Activated CD4-positive, CD25-positive, alpha-beta regulatory T cell treated with anti-CD3 and anti-CD28 coated beads, Interleukin-2, amount 50 U/mL, for 24 hours (primary cell): ENCODE data around the gene EDN3.
"Not testable (repeated sequence)": the region's sequence is repeated elsewhere in the genome, so short reads cannot be mapped to it uniquely, and the experiment has no call there.

ENCODE experiments used
- ATAC-seq, 2 donors: fragments of 150-1000 bp; cut with Tn5 transposase; one replicate each; pipeline ENCODE4 v1.10.0; 2021; ENCODE audit warnings: mild to moderate bottlenecking in 1 of 2, moderate library complexity in 1 of 2

Gene EDN3

DNA sequence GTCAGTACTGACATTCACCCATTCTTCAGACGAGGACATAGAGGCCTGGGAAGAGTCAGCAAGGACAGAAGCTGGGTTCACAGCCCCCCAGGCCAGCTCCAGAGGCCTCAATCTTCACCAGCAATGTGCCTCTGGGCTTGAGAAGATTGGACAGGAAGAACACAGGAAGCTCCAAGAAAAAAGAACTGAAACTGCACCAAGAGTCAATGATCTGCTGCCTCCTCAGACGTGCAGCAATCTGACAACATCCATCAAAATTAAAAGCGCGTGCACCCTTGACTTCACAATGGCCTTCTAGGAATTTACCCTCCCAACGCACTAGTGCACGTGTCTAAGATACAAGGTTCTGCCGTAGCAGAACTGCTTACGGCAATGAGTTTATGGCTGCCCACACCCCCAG is 38.0 kb downstream of the EDN3 start:
- ATAC-seq, result not testable (repeated sequence)

DNA sequence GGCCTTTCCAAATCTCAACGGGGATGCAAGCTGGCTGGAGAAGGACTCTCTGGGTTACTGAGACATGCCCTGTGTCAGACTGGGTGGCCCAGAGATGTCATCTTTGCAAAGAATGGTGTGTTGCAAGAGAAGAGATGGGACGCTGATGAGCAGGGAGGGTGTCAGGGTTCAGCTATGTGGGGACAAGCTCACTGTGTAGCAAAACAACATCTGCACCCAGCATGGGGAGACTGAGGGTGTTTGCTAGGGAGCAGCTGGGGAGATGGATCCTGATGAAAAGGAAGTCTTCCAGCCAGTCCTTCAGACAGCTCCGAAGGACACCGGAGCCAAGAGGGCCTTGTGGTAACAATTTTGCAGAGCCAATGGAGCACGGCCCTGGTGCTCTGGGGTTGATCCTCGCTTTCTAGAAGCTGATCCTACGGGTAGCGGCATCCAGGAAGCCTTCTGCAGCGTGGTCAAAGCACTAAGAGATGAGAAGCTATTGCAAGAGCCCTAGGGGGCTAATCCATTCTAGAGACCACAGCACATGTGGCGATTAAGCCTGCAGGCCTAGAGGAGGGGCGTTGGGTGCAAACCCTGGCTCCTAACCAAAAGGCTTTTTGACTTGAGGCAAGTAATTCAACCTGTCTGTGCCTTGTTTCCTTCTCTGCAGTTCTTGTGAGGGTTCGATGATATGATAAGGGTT is 39.9 kb downstream of the EDN3 start:
- ATAC-seq, result no peak

GRCh38 chr20:59341285-59342022 is 41.0 kb downstream of the EDN3 start:
- not testable (repeated sequence) for ATAC-seq

GRCh38 chr20:59342023-59342957 is 41.9 kb downstream of the EDN3 start:
- ATAC-seq, result no peak

- no peak for ATAC-seq
Observed at GRCh38 chr20:59346061-59346460, 45.6 kb downstream of the EDN3 start.

DNA sequence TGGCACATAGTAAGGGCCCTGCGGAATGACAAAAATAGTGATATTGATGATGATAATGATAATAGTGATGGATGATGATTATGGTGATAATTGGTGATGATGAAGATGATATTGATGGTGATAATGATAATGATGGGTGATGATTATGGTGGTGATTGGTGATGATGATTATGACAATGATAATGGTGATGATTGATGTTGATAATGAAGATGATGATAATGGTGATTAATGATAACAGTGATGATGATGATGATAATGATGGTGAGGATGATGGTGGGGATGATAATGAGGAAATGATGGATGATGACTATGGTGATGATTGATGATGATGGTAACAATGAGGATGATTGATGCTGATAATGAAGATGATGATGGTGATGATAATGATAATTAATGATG is 48.9 kb downstream of the EDN3 start:
- no peak for ATAC-seq

GRCh38 chr20:59350330-59351156 is 50.1 kb downstream of the EDN3 start:
- no peak for ATAC-seq

- no peak for ATAC-seq
Observed at GRCh38 chr20:59351157-59352040, 51.0 kb downstream of the EDN3 start.

- no peak for ATAC-seq
Observed at GRCh38 chr20:59352541-59352940, 52.1 kb downstream of the EDN3 start.

- ATAC-seq, result no peak
Observed at GRCh38 chr20:59352990-59353389, 52.6 kb downstream of the EDN3 start.

- no peak for ATAC-seq
Observed at GRCh38 chr20:59354460-59354859, 54.0 kb downstream of the EDN3 start.

GRCh38 chr20:59355242-59355641 is 54.8 kb downstream of the EDN3 start:
- no peak for ATAC-seq

GRCh38 chr20:59356662-59357165 is 56.3 kb downstream of the EDN3 start:
- ATAC-seq, result no peak

DNA sequence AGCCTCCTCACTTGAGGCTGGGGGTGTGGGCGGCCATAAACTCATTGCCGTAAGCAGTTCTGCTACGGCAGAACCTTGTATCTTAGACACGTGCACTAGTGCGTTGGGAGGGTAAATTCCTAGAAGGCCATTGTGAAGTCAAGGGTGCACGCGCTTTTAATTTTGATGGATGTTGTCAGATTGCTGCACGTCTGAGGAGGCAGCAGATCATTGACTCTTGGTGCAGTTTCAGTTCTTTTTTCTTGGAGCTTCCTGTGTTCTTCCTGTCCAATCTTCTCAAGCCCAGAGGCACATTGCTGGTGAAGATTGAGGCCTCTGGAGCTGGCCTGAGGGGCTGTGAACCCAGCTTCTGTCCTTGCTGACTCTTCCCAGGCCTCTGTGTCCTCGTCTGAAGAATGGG is 58.4 kb downstream of the EDN3 start:
- ATAC-seq, result not testable (repeated sequence)

- no peak for ATAC-seq
Observed at GRCh38 chr20:59359906-59360725, 59.7 kb downstream of the EDN3 start.

- no peak for ATAC-seq
Observed at GRCh38 chr20:59360934-59361333, 60.5 kb downstream of the EDN3 start.

GRCh38 chr20:59361411-59361810 is 61.0 kb downstream of the EDN3 start:
- no peak for ATAC-seq

DNA sequence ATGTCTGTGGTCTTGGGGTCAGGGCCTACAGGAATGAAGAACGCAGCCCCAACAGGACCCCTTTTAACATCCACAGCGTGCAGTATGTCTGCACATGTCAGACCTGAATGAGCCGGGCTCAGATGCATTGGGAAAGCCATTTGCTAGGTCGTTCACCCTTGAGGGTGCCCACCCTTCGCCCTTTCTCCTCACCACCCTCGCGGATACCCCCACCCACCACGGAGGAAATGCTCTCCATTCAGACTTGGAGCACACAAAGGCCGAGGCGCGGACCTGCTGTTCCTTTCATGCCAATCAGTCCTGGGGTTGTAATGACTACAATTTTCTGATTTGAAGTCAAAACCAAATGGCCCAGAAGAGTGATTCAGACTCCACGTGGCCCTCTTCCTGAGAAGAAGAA is 62.7 kb downstream of the EDN3 start:
- ATAC-seq, result no peak

- no peak for ATAC-seq
Observed at GRCh38 chr20:59364611-59365010, 64.2 kb downstream of the EDN3 start.

DNA sequence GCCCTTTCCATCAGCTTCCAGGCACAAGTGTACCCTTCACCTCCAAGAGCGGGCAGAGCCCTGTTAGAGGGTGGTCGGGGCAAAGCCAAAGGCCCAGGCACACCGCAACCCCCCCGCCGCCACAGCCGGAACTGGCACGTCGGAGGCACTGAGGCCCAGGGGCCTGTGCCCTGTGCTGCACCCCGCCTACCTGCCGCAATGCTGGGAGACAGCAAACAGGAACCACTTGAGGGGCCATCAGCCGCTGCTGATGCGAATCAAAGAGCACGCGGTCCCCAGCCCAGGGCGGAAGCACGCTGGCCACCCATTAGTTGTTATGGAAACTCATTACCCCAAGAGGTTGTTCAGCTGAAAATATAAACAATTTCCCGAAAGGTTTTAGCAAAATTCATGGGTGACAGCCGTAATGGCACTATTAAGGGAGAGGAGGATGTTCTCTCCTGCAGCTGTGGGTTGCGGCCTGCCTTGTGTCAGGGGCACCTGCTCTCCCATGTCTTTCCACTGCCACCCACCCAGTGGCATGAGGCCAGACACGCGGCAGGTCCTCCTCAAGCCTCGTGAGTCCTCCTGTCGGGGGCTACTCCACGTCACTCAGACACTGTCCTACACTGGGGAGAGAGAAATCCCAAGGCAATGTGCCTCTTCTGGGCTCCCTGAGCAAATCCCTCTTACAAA is 65.3 kb downstream of the EDN3 start:
- ATAC-seq, result no peak
